Esophagus muscularis mucosa (tissue), 4 donors: Measurements from ENCODE around the gene ADAMTS7. TPM values are rescaled to one million over a fixed set of nuclear protein-coding genes. Genes with fewer than 3 reads are reported as not detected.
"Not testable (repeated sequence)": the region's sequence is repeated elsewhere in the genome, so short reads cannot be mapped to it uniquely, and the experiment has no call there.

Source experiments
- DNase-seq: peaks from one replicate; pipeline ENCODE4 v3.0.0-alpha.2; 2017; ENCODE audit errors: extremely low spot score
- H3K27ac ChIP-seq, 4 donors: fragments of 200-600 bp; sonication (generic); replicated peaks in 1 of 4; 1 replicate in 3 of 4; 2 replicates in 1 of 4; pipeline ENCODE4 v1.5.1; 2016 to 2019; ENCODE audit warnings: mild to moderate bottlenecking in 1 of 4
- H3K27me3 ChIP-seq, 4 donors: fragments of 200-600 bp; sonication (generic); one replicate each; pipeline versions ENCODE4 v1.5.1 to v1.6.0; 2016 to 2019
- H3K36me3 ChIP-seq, 4 donors: fragments of 200-600 bp; sonication (generic); one replicate each; pipeline ENCODE4 v1.5.1; 2016 to 2019
- H3K4me1 ChIP-seq, 4 donors: fragments of 200-600 bp; sonication (generic); one replicate each; pipeline ENCODE4 v1.5.1; 2016 to 2019
- H3K4me3 ChIP-seq, 4 donors: fragments of 200-600 bp; sonication (generic); 1 replicate in 2 of 4; 2 replicates in 2 of 4; pipeline ENCODE4 v1.5.1; 2016 to 2019; ENCODE audit warnings: mild to moderate bottlenecking in 4 of 4, moderate library complexity in 1 of 4
- H3K9me3 ChIP-seq, 4 donors: fragments of 200-600 bp; sonication (generic); 1 replicate in 3 of 4; 2 replicates in 1 of 4; pipeline ENCODE4 v1.5.1; 2016 to 2019
- EP300 ChIP-seq: sonication (generic); formaldehyde crosslinking; IDR thresholded peaks from one replicate; pipeline ENCODE4 v1.6.1; 2017; ENCODE audit warnings: antibody characterized with exemption
- POLR2A ChIP-seq: fragments of 450-650 bp; IDR thresholded peaks from one replicate; pipeline ENCODE4 v1.6.1; 2017; ENCODE audit warnings: antibody characterized with exemption, moderate library complexity, mild to moderate bottlenecking, low read depth
- POLR2AphosphoS5 ChIP-seq, 2 donors: sonication (generic); formaldehyde crosslinking; IDR thresholded peaks; one replicate each; pipeline ENCODE4 v1.6.1; 2017; ENCODE audit warnings: antibody characterized with exemption in 2 of 2
- WGBS: methylation state at CpG from one replicate; pipeline ENCODE4 v1.1.5; 2018; 5-methylcytosine and 5-hydroxymethylcytosine counted together
- intact Hi-C: fragments of 100-400 bp; cut with DNase I; formaldehyde crosslinking; loops from one replicate; pipeline ENCODE4 v1.15.1; 2023
- total RNA-seq, 4 donors: library from RNA; depleted of rRNA; stranded (reverse); fragments of >200 nt; gene quantifications; one replicate each; pipeline versions ENCODE4 v1.1.0 to v1.2.1, GENCODE V29; 2016
- TF ChIP-seq, protein P1 (sequence below), 3 experiments: fragments of 200-600 bp in 2 of 3; fragments of 450-650 bp in 1 of 3; sonication (generic) in 2 of 3; IDR thresholded peaks; one replicate each; pipeline ENCODE4 v1.5.1; 2017 to 2019; ENCODE audit warnings: antibody characterized with exemption in 3 of 3, mild to moderate bottlenecking in 2 of 3, moderate library complexity in 1 of 3

The ADAMTS7 gene
- total RNA-seq, 4 donors from 2014 or later = 2.0 to 4.6 (median 2.3) TPM

DNA sequence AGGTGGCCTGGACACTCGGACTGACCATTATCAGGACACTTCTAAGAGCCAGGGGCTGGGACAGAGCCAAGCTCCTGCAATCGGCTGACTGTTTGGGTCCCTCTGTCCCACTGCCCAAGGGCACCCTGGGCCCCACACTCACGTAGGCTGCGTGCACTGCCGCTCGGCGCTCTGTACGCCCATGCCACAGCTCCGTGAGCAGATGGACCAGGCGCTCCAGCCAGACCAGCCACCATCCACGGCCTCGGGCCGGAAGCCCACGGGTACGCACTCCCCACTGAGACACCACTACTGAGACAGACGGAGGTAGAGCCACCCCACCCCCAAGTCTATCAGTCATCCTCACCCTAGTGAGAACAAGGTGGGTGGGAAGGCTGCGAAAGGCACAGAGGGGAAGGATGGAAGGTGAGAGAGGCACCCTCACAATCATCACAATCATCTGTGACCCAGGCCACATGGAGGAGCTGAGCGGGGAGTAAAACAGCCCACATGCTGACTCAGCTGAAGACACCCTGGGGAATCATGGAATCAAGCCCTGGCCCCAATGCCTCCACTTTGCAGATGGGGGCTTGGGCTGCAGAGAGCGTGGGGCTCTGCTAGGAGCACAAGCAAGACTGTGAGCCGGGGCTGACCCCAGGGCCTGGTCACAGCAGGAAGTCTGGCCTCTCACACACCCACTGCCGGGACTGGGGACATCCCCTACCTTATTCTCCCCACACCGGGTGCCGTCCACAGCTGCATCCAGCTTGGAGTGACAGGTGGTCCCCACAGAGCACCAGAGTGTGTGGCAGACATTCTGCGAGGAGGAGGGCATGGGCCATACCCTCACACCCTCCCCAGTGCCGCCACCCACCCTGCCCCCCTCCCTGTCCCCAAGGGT is 35.0 kb downstream of the ADAMTS7 start:
- H3K27ac ChIP-seq, intact Hi-C loops, DNase-seq, H3K36me3 ChIP-seq, H3K4me3 ChIP-seq, H3K27me3 ChIP-seq, H3K9me3 ChIP-seq: not testable (repeated sequence)
- 75% methylated on average over 2 of the region's 25 CpGs for WGBS
- peaks cover 10 to 20% (median 17%) of the 10 kb centered on the region in 4 donors for H3K4me1 ChIP-seq

DNA sequence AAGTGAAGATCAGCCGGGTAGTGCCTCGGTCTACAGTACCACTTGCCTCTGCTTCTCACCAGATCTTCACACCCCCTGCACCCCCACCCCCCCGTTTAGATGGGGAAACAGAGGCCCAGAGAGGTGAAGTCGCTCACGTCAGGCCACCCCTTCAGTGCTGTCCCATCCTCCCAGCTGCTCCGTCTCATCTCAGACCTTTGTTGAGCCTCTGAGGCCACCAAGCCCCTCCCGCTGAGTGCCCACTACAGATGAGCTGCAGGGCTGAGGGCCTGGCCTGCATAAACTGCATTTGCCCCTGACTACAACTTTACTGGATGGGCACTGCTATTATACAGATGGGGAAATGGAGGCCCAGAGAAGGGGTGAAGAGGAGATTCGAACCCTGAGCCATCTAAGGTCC is 35.8 kb downstream of the ADAMTS7 start:
- DNase-seq = no peak
- TF ChIP-seq EP300 = no peak
- no peak for TF ChIP-seq POLR2AphosphoS5 (IDR thresholded peaks at IDR 0.05)
- TF ChIP-seq POLR2A = no peak
- H3K4me3 ChIP-seq = no peak overlapping the region
- H3K27ac ChIP-seq = no peak overlapping the region
- intact Hi-C loops = no loop called here
- no peaks in the 10 kb centered on the region for H3K27me3 ChIP-seq
- H3K4me1 ChIP-seq = peaks cover 10 to 18% (median 16%) of the 10 kb centered on the region in 4 donors
- 92% methylated on average over 5 of the region's 8 CpGs for WGBS
- no peaks in the 10 kb centered on the region for H3K9me3 ChIP-seq
- H3K36me3 ChIP-seq = peaks cover 0 to 7% (median 4%) of the 10 kb centered on the region in 4 donors

DNA sequence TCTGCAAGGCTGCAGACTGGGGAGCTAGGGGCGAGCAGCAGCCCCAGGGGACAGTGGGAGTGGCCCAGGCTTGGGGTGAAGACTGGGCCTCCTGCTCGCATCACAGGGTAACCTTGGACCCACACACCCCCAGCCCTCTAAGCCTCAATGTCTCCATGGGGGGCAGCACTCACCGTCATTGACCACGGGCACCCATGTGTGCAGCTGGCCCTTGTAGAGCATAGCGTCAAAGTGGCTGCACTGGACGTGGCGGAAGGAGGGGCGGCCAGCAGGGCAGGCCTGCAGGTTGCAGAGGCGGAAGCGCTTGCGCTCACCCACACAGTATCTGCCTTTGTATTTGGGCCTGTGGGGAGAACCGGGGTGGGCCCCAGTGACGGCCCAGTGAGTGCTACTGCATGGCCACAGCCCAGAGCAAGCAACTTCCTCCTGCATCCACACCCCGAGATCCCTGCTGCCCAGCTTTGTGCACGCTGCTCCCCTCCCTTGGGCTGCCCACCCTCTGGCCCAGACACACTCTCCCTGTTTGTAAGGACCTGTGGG is 36.7 kb downstream of the ADAMTS7 start:
- WGBS = 96% methylated on average over 10 of the region's 15 CpGs
- intact Hi-C loops, H3K4me3 ChIP-seq, H3K36me3 ChIP-seq, H3K9me3 ChIP-seq, H3K27me3 ChIP-seq, DNase-seq, H3K27ac ChIP-seq: not testable (repeated sequence)
- H3K4me1 ChIP-seq = peaks cover 10 to 16% (median 14%) of the 10 kb centered on the region in 4 donors

GRCh38 chr15:78773765-78774450 is 37.4 kb downstream of the ADAMTS7 start:
- H3K36me3 ChIP-seq, H3K4me3 ChIP-seq, H3K27me3 ChIP-seq, intact Hi-C loops, H3K27ac ChIP-seq, H3K9me3 ChIP-seq, DNase-seq: not testable (repeated sequence)
- 96% methylated on average over 9 of the region's 25 CpGs for WGBS
- peaks cover 9 to 10% (median 10%) of the 10 kb centered on the region in 4 donors for H3K4me1 ChIP-seq

DNA sequence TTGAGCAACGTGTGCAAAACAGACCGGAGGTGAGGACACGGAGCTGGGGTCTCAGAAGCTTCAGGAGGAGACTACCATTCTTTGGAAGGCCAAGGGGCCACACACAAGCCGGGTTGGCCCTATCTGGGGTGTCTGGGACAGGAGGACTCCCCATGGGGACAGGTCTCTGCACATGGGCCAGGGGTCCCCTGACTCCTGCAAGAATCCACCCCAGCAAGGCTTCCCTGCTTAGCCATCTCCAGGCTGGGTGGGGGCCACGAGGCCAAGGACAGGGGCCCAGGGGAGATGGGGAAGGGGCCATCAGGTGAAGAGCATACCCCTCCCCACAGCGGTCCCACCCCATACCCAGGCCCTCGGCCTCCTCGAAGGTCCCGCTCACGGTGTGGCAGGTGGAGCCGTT is 38.5 kb downstream of the ADAMTS7 start:
- H3K4me1 ChIP-seq = peaks cover 0 to under 1% (median 0%) of the 10 kb centered on the region in 4 donors
- no peaks in the 10 kb centered on the region for H3K9me3 ChIP-seq
- H3K27me3 ChIP-seq = no peaks in the 10 kb centered on the region
- H3K36me3 ChIP-seq = peaks cover 0 to 7% (median 4%) of the 10 kb centered on the region in 4 donors
- no peak overlapping the region for H3K27ac ChIP-seq
- TF ChIP-seq, protein P1, sequence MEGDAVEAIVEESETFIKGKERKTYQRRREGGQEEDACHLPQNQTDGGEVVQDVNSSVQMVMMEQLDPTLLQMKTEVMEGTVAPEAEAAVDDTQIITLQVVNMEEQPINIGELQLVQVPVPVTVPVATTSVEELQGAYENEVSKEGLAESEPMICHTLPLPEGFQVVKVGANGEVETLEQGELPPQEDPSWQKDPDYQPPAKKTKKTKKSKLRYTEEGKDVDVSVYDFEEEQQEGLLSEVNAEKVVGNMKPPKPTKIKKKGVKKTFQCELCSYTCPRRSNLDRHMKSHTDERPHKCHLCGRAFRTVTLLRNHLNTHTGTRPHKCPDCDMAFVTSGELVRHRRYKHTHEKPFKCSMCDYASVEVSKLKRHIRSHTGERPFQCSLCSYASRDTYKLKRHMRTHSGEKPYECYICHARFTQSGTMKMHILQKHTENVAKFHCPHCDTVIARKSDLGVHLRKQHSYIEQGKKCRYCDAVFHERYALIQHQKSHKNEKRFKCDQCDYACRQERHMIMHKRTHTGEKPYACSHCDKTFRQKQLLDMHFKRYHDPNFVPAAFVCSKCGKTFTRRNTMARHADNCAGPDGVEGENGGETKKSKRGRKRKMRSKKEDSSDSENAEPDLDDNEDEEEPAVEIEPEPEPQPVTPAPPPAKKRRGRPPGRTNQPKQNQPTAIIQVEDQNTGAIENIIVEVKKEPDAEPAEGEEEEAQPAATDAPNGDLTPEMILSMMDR (IDR thresholded peaks at IDR 0.05) = no peak
- TF ChIP-seq POLR2AphosphoS5 (IDR thresholded peaks at IDR 0.05) = no peak
- TF ChIP-seq EP300 = no peak
- TF ChIP-seq POLR2A = no peak
- no peak overlapping the region for H3K4me3 ChIP-seq
- intact Hi-C loops = no loop called here
- WGBS = 93% methylated on average over 2 of the region's 11 CpGs
- no peak for DNase-seq

DNA sequence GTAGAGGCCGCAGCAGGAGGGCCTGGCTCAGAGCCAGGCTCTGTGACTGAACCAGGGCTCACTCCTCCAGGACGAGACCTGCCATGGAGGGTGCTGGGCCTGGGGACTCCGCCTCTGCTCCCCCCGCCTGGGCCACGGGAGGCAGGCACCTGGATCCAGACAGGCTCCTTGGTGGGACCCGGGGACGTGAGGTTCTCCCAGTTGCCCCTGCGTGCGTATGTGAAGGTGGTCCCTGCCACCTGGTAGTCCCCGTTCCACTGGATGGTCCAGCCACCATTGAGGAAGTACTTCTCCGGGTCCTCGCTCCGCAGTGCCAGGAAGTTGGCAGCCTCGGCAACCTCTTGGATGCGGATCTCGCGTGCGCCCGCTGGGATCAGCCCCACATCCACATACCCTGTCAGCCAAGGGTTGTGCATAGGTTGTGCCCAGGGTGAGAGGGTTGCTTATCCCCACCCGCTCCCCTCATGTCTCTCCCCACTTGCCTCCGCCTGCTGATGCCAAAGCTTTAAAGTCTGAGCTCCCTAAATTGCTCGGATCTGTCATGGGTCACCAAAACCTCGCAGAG is 39.7 kb downstream of the ADAMTS7 start:
- H3K4me3 ChIP-seq, DNase-seq, H3K4me1 ChIP-seq, H3K27ac ChIP-seq, H3K36me3 ChIP-seq, H3K27me3 ChIP-seq, intact Hi-C loops, H3K9me3 ChIP-seq: not testable (repeated sequence)
- 93% methylated on average over 10 of the region's 23 CpGs for WGBS

- H3K9me3 ChIP-seq, DNase-seq, H3K4me3 ChIP-seq, H3K36me3 ChIP-seq, intact Hi-C loops, H3K27ac ChIP-seq, H3K27me3 ChIP-seq, H3K4me1 ChIP-seq: not testable (repeated sequence)
- WGBS = 95% methylated on average over 8 of the region's 9 CpGs
Observed at GRCh38 chr15:78771020-78771419, 40.2 kb downstream of the ADAMTS7 start.

- H3K9me3 ChIP-seq, intact Hi-C loops, H3K36me3 ChIP-seq, H3K27ac ChIP-seq, H3K4me3 ChIP-seq, DNase-seq, H3K4me1 ChIP-seq, H3K27me3 ChIP-seq: not testable (repeated sequence)
- 98% methylated on average over 7 of the region's 12 CpGs for WGBS
Observed at GRCh38 chr15:78769473-78770225, 41.6 kb downstream of the ADAMTS7 start.
